Muscle of leg (tissue), 11 donors: ENCODE results near the gene PROC. TPM values are rescaled to one million over a fixed set of nuclear protein-coding genes. Genes with fewer than 3 reads are reported as not detected.
"Not testable (repeated sequence)": the region's sequence is repeated elsewhere in the genome, so short reads cannot be mapped to it uniquely, and the experiment has no call there.

Source experiments
- DNase-seq: peaks from one replicate; pipeline ENCODE4 v3.0.0; 2013
- H3K27ac ChIP-seq: one replicate; pipeline ENCODE4 v1.5.1; 2013; ENCODE audit warnings: mild to moderate bottlenecking, low read length, control low read depth
- H3K27me3 ChIP-seq: one replicate; pipeline ENCODE4 v1.6.1; 2013; ENCODE audit warnings: low read length; ENCODE audit not compliant: control insufficient read depth, insufficient read depth
- H3K36me3 ChIP-seq: one replicate; pipeline ENCODE4 v1.6.1; 2013; ENCODE audit warnings: low read length; ENCODE audit not compliant: control insufficient read depth, insufficient read depth
- H3K4me1 ChIP-seq: one replicate; pipeline ENCODE4 v1.6.1; 2013; ENCODE audit warnings: low read length; ENCODE audit not compliant: control insufficient read depth, insufficient read depth
- H3K4me3 ChIP-seq: one replicate; pipeline ENCODE4 v1.5.1; 2013; ENCODE audit warnings: low read length, control low read depth
- H3K9me3 ChIP-seq: replicated peaks from 2 replicates; pipeline ENCODE4 v1.6.1; 2013; ENCODE audit warnings: low read depth, low read length; ENCODE audit not compliant: control insufficient read depth
- WGBS: methylation state at CpG from one replicate; pipeline ENCODE4 v1.1.5; 2013; ENCODE audit warnings: missing lambda C conversion rate; ENCODE audit not compliant: insufficient coverage; 5-methylcytosine and 5-hydroxymethylcytosine counted together
- polyA plus RNA-seq, 8 donors: library from polyadenylated mRNA; unstranded; fragments of 120-200 nt; gene quantifications; one replicate each; pipeline versions ENCODE4 v1.2.1 to v1.2.3, GENCODE V29; 2013; ENCODE audit warnings: inconsistent platforms in 1 of 8, low replicate concordance in 1 of 8; ENCODE audit not compliant: insufficient read length in 8 of 8, insufficient read depth in 1 of 8
- total RNA-seq: library from RNA; stranded (reverse); fragments of 120-200 nt; gene quantifications from one replicate; pipeline ENCODE4 v1.2.4, GENCODE V29; 2013

Gene PROC
- total and polyA plus RNA-seq, 9 donors: 0.04 to 1.2 (median 0.39) TPM

GRCh38 chr2:127439343-127439742, 21.1 kb downstream of the PROC start:
- Histone ChIP-seq H3K27me3 (no peaks in the 10 kb centered on the region), H3K36me3 (no peaks in the 10 kb centered on the region), H3K4me1 (no peaks in the 10 kb centered on the region), H3K9me3 (peaks cover 12% of the 10 kb centered on the region), H3K4me3 (no peak overlapping the region), H3K27ac (no peak overlapping the region)
- no peak for DNase-seq
- 61% methylated on average over 3 of the region's 5 CpGs for WGBS

GRCh38 chr2:127448526-127448925, 30.3 kb downstream of the PROC start:
- WGBS: 94% methylated on average over 2 of the region's 2 CpGs
- no peaks in the 10 kb centered on the region for H3K4me1 ChIP-seq
- H3K4me3 ChIP-seq: no peak overlapping the region
- no peak for DNase-seq
- no peaks in the 10 kb centered on the region for H3K36me3 ChIP-seq
- no peak overlapping the region for H3K27ac ChIP-seq
- no peaks in the 10 kb centered on the region for H3K27me3 ChIP-seq
- H3K9me3 ChIP-seq: peaks cover 4% of the 10 kb centered on the region

GRCh38 chr2:127449414-127449813, 31.2 kb downstream of the PROC start:
- WGBS: 73% methylated on average over 2 of the region's 4 CpGs
- Histone ChIP-seq H3K4me3 (no peak overlapping the region), H3K27me3 (no peaks in the 10 kb centered on the region), H3K27ac (no peak overlapping the region), H3K9me3 (peaks cover 4% of the 10 kb centered on the region), H3K4me1 (no peaks in the 10 kb centered on the region), H3K36me3 (no peaks in the 10 kb centered on the region)
- no peak for DNase-seq

- Histone ChIP-seq H3K9me3 (peaks cover 2% of the 10 kb centered on the region), H3K27ac (no peak overlapping the region), H3K27me3 (no peaks in the 10 kb centered on the region), H3K4me1 (no peaks in the 10 kb centered on the region), H3K36me3 (no peaks in the 10 kb centered on the region), H3K4me3 (no peak overlapping the region)
- WGBS: no CpG with 5 or more reads among the region's 4 CpGs
- no peak for DNase-seq
Measured at GRCh38 chr2:127449898-127450297, 31.7 kb downstream of the PROC start.

GRCh38 chr2:127451981-127452380, 33.8 kb downstream of the PROC start:
- Histone ChIP-seq H3K27ac (no peak overlapping the region), H3K9me3 (no peaks in the 10 kb centered on the region), H3K27me3 (no peaks in the 10 kb centered on the region), H3K36me3 (no peaks in the 10 kb centered on the region), H3K4me1 (no peaks in the 10 kb centered on the region), H3K4me3 (no peak overlapping the region)
- DNase-seq: no peak
- 49% methylated on average over 5 of the region's 6 CpGs for WGBS

GRCh38 chr2:127452423-127452822, 34.2 kb downstream of the PROC start:
- H3K4me1 ChIP-seq, H3K27me3 ChIP-seq, H3K4me3 ChIP-seq, DNase-seq, H3K27ac ChIP-seq, H3K9me3 ChIP-seq, H3K36me3 ChIP-seq: not testable (repeated sequence)
- 92% methylated on average over 8 of the region's 8 CpGs for WGBS

- H3K4me3 ChIP-seq: no peak overlapping the region
- no peaks in the 10 kb centered on the region for H3K9me3 ChIP-seq
- no peaks in the 10 kb centered on the region for H3K4me1 ChIP-seq
- H3K27ac ChIP-seq: no peak overlapping the region
- WGBS: 80% methylated on average over 2 of the region's 3 CpGs
- no peak for DNase-seq
- no peaks in the 10 kb centered on the region for H3K27me3 ChIP-seq
- H3K36me3 ChIP-seq: no peaks in the 10 kb centered on the region
Measured at GRCh38 chr2:127453013-127453391, 34.8 kb downstream of the PROC start.

GRCh38 chr2:127453392-127454171, 35.4 kb downstream of the PROC start:
- no peaks in the 10 kb centered on the region for H3K9me3 ChIP-seq
- 73% methylated on average over 7 of the region's 8 CpGs for WGBS
- no peaks in the 10 kb centered on the region for H3K4me1 ChIP-seq
- no peak for DNase-seq
- H3K27me3 ChIP-seq: no peaks in the 10 kb centered on the region
- no peaks in the 10 kb centered on the region for H3K36me3 ChIP-seq
- H3K27ac ChIP-seq: no peak overlapping the region
- no peak overlapping the region for H3K4me3 ChIP-seq

GRCh38 chr2:127454595-127455565, 36.7 kb downstream of the PROC start:
- H3K9me3 ChIP-seq: no peaks in the 10 kb centered on the region
- no peak overlapping the region for H3K4me3 ChIP-seq
- no peaks in the 10 kb centered on the region for H3K27me3 ChIP-seq
- no peak overlapping the region for H3K27ac ChIP-seq
- no peaks in the 10 kb centered on the region for H3K36me3 ChIP-seq
- no peaks in the 10 kb centered on the region for H3K4me1 ChIP-seq
- 84% methylated on average over 5 of the region's 19 CpGs for WGBS
- DNase-seq: no peak
